GM18867 (cell line): ENCODE measurements around the gene GRHL3.
A peak's percentile ranks its signal among the peaks of the same experiment; 100 is the strongest.

Source experiments
- ATAC-seq: cut with Tn5 transposase; IDR thresholded peaks from one replicate; pipeline ENCODE4 v1.9.1; 2021; ENCODE audit warnings: mild to moderate bottlenecking, moderate library complexity; ENCODE audit not compliant: unreplicated experiment

GRHL3 gene

DNA sequence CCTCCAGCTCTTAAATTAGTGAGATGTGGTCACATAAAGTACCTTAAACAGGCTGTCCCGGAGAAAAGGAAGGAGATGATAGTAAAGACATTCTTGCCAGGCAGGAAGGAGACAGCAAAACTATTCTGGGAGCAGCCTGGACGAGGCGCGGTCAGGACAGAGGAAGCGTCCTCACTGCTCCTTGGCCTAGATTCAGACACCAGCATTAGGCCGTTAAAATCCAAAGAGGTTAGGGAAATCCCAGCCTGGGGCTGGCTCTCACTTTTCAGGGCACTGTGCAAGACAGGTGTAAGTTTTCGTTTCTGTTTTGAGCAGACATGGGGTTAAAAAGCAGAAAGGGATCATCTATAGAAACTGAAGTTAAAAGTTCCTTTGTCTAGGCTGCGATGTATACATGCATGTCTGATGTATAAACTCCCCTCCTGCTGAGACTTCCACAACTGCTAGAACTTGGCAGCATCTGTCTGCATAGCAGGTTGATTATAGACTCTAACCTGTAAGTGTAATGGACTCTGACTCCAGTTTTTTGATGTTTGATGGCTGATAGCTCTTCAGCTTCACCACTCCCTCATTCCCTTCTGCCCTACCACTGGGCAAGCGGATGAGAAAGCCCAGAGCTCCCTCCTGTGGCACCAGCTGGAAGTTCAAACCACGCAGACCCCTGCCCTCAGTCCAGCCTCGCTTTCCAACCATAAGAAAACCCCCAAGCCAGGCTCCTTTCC is 72.9 kb downstream of the GRHL3 start:
- peak; percentile 61 for ATAC-seq

DNA sequence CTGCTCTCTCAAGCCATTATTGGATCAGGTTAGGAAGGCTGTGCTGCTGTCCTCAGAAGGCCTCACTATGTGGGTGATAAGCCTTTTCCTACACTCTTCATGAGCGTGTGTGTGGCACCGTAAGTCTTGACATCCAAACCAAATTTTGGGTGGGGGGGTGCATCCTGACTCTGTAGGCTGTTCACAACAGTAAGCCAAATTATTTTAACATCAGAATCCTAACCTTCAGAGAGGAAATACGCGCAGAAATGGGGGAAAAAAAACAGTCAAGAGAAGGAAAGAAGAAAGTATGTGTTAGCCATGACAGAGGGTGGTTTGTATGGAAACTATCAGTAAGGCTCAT is 73.4 kb downstream of the GRHL3 start:
- no peak for ATAC-seq

DNA sequence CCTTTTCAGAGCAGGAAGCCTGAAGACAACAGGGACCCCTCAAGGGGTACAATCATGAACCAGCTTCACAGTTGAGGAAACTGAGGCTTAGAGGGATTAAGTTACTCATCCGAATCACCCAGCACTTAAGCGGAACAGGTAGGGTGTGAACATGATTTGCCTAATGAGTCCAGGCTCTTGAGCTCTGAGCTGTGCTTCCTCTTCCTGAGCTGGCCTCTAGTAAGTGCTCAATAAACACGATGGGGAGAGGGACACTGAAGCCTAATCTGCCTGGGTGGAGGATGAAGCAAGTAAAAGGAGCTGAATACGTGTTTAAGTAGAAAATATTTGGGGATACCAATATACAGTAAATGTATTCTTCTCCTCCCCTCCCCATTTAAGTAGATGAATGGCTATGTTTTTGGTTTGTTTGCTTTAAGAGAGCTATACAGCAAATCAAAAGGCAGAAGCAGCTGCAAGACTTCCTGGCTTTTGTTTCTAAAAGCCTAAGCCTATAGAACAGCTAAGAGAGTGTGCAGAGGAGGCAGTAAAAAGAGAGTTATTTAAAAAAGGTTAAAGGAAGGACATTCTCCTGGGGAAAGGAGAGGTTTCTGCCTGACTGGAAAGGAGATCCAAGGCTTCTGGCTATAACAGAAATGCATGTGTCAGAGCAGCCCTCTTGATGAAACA is 74.0 kb downstream of the GRHL3 start:
- ATAC-seq = no peak

DNA sequence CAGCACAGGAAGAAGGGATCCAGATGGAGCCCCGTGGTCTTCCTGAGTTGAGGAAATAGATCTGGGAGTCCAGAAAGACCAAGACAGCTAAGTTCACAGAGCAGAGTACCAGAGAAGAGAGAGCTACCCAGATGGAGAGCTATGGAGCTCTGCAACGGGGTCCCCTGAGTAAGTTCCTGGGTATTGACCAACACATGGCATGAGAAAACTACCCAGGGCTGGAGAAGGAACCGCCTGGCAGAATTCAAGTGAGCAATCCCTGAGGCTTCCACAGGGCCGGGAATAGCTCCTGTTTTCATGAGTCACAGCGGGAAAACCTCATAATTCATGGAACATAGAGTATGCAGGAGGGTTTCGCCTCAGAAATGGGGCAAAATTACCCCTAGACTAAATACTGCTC is 74.7 kb downstream of the GRHL3 start:
- no peak for ATAC-seq

DNA sequence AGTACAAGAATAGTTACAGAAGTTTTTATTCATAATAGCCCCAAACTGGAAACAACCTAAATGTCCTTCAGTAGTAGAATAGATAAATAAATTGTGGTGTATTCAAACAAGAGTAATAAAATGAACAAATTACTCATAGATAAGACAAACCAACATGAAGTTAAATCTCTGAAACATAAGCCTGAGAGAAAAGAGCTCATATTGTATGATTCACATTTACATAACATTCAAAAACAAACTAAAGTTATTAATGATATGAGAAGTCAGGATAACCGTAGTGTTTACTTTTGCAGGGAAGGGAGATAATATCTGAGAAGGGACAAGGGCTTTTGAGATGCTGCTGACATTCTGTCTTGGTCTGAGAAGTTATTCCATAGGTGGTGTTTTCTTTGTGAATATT is 80.9 kb downstream of the GRHL3 start:
- no peak for ATAC-seq

DNA sequence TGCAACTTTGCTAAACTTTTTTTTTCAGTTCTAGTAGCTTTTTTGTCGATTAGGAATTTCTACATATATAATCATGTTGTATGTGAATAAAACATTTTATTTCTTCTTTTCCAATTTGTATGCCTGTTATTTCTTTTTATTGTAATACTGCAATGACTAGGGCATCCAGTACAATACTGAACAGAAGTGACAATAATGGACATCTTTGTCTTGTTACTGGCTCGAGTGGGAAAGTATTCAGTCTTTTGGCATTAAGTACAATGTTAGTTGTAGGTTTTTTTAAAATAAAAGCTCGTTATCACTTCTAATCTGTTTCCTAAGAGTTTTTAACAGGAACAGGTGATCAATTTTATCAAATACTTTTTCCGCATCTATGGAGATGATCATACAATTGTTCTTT is 84.6 kb downstream of the GRHL3 start:
- ATAC-seq = no peak
